Hepatocyte (in vitro differentiated cells): ENCODE measurements around the gene MYO5A. TPM values are rescaled to one million over a fixed set of nuclear protein-coding genes. Genes with fewer than 3 reads are reported as not detected.

Experiments
- DNase-seq: peaks from one replicate; pipeline ENCODE4 v3.0.0-alpha.2; 2016; ENCODE audit warnings: low spot score
- H2AFZ ChIP-seq: fragments of 200-600 bp; sonication (generic); 2 replicates; pipeline ENCODE4 v1.6.0; 2016; ENCODE audit warnings: antibody characterized with exemption, mild to moderate bottlenecking
- H3K27ac ChIP-seq: fragments of 200-600 bp; sonication (generic); 2 replicates; pipeline ENCODE4 v1.5.1; 2016; ENCODE audit warnings: mild to moderate bottlenecking
- H3K27me3 ChIP-seq: fragments of 200-600 bp; sonication (generic); 2 replicates; pipeline ENCODE4 v1.6.1; 2016
- H3K36me3 ChIP-seq: fragments of 200-600 bp; sonication (generic); replicated peaks from 2 replicates; pipeline ENCODE4 v1.5.1; 2016; ENCODE audit warnings: low read depth; ENCODE audit not compliant: insufficient read depth
- H3K4me1 ChIP-seq: fragments of 200-600 bp; sonication (generic); 2 replicates; pipeline ENCODE4 v1.5.1; 2016; ENCODE audit warnings: mild to moderate bottlenecking, moderate library complexity; ENCODE audit not compliant: insufficient read depth
- H3K4me2 ChIP-seq: fragments of 200-600 bp; sonication (generic); 2 replicates; pipeline ENCODE4 v1.6.0; 2016
- H3K4me3 ChIP-seq: fragments of 200-600 bp; sonication (generic); 2 replicates; pipeline ENCODE4 v1.5.1; 2016; ENCODE audit warnings: mild to moderate bottlenecking
- H3K79me2 ChIP-seq: fragments of 200-600 bp; sonication (generic); 2 replicates; pipeline ENCODE4 v1.6.0; 2017; ENCODE audit warnings: mild to moderate bottlenecking
- H3K9me2 ChIP-seq: fragments of 200-600 bp; sonication (generic); replicated peaks from 2 replicates; pipeline ENCODE4 v1.6.0; 2017; ENCODE audit warnings: mild to moderate bottlenecking; ENCODE audit not compliant: insufficient read depth
- H3K9me3 ChIP-seq: fragments of 200-600 bp; sonication (generic); 2 replicates; pipeline ENCODE4 v1.5.1; 2016; ENCODE audit warnings: low read depth, mild to moderate bottlenecking
- H4K20me1 ChIP-seq: fragments of 200-600 bp; sonication (generic); 2 replicates; pipeline ENCODE4 v1.6.0; 2016; ENCODE audit warnings: mild to moderate bottlenecking; ENCODE audit not compliant: insufficient read depth, poor library complexity, severe bottlenecking
- CTCF ChIP-seq: fragments of 200-600 bp; sonication (generic); IDR thresholded peaks from 2 replicates; pipeline ENCODE4 v1.5.1; 2016; ENCODE audit warnings: antibody characterized with exemption, mild to moderate bottlenecking; ENCODE audit not compliant: poor library complexity
- EZH2 ChIP-seq: fragments of 200-600 bp; sonication (generic); IDR thresholded peaks from 2 replicates; pipeline ENCODE4 v1.6.1; 2016; ENCODE audit warnings: antibody characterized with exemption, mild to moderate bottlenecking, borderline replicate concordance
- EZH2phosphoT487 ChIP-seq: fragments of 200-600 bp; sonication (generic); IDR thresholded peaks from one replicate; pipeline ENCODE4 v1.6.1; 2018; ENCODE audit warnings: antibody characterized with exemption, mild to moderate bottlenecking, low read depth, moderate library complexity; ENCODE audit not compliant: unreplicated experiment, severe bottlenecking
- WGBS: methylation state at CpG from one replicate; pipeline ENCODE4 v1.1.6; 2016; ENCODE audit warnings: low lambda C conversion rate; ENCODE audit errors: missing lambda C conversion rate; 5-methylcytosine and 5-hydroxymethylcytosine counted together
- polyA plus RNA-seq: library from polyadenylated mRNA; unstranded; fragments of >200 nt; fragmentation: Nextera tagmentation; extraction: Ambion mirVana; gene quantifications from 2 replicates; pipeline ENCODE4 v1.2.1, GENCODE V29; 2016
- total RNA-seq: library from RNA; depleted of rRNA; stranded (reverse); fragments of >200 nt; gene quantifications from 2 replicates; pipeline ENCODE4 v1.2.3, GENCODE V29; 2014

MYO5A gene
- total and polyA plus RNA-seq, 2 experiments from 2014 or later = 3.7 to 14.8 TPM

GRCh38 chr15:52280326-52281084 is 248.2 kb downstream of the MYO5A start:
- Histone ChIP-seq H3K4me3 (no peak overlapping the region), H3K27me3 (no peaks in the 10 kb centered on the region), H3K9me2 (no peaks in the 10 kb centered on the region), H2AFZ (no peak overlapping the region), H3K27ac (no peak overlapping the region), H3K4me1 (no peaks in the 10 kb centered on the region), H4K20me1 (no peaks in the 10 kb centered on the region), H3K4me2 (no peak overlapping the region), H3K36me3 (no peaks in the 10 kb centered on the region), H3K9me3 (no peaks in the 10 kb centered on the region), H3K79me2 (peaks cover 18% of the 10 kb centered on the region)
- WGBS = 91% methylated on average over 11 of the region's 11 CpGs
- no peak for DNase-seq
- TF ChIP-seq EZH2phosphoT487 (no peak), EZH2 (no peak), CTCF (no peak)

- peaks cover 6% of the 10 kb centered on the region for H3K79me2 ChIP-seq
- H3K9me2 ChIP-seq = no peaks in the 10 kb centered on the region
- WGBS = 90% methylated on average over 13 of the region's 13 CpGs
- no peak overlapping the region for H3K4me2 ChIP-seq
- TF ChIP-seq CTCF (no peak), EZH2phosphoT487 (no peak), EZH2 (no peak)
- no peaks in the 10 kb centered on the region for H3K27me3 ChIP-seq
- no peaks in the 10 kb centered on the region for H4K20me1 ChIP-seq
- no peaks in the 10 kb centered on the region for H3K9me3 ChIP-seq
- H3K27ac ChIP-seq = no peak overlapping the region
- no peak overlapping the region for H3K4me3 ChIP-seq
- no peaks in the 10 kb centered on the region for H3K4me1 ChIP-seq
- no peak overlapping the region for H2AFZ ChIP-seq
- H3K36me3 ChIP-seq = no peaks in the 10 kb centered on the region
- DNase-seq = no peak
Observed at GRCh38 chr15:52278636-52279367, 249.9 kb downstream of the MYO5A start.

- Histone ChIP-seq H3K79me2 (peaks cover 2% of the 10 kb centered on the region), H3K4me3 (no peak overlapping the region), H3K4me1 (no peaks in the 10 kb centered on the region), H3K4me2 (no peak overlapping the region), H3K27me3 (no peaks in the 10 kb centered on the region), H3K9me3 (no peaks in the 10 kb centered on the region), H2AFZ (no peak overlapping the region), H3K36me3 (no peaks in the 10 kb centered on the region), H4K20me1 (no peaks in the 10 kb centered on the region), H3K9me2 (no peaks in the 10 kb centered on the region), H3K27ac (no peak overlapping the region)
- WGBS = 59% methylated on average over 3 of the region's 3 CpGs
- no peak for TF ChIP-seq CTCF
- no peak for TF ChIP-seq EZH2
- DNase-seq = no peak
Observed at GRCh38 chr15:52278135-52278534, 250.5 kb downstream of the MYO5A start.
